Measurements from ENCODE around the gene PANK2.
A peak's percentile ranks its signal among the peaks of the same experiment; 100 is the strongest.
"Not testable (repeated sequence)": the region's sequence is repeated elsewhere in the genome, so short reads cannot be mapped to it uniquely, and the experiment has no call there.

Gene PANK2

DNA sequence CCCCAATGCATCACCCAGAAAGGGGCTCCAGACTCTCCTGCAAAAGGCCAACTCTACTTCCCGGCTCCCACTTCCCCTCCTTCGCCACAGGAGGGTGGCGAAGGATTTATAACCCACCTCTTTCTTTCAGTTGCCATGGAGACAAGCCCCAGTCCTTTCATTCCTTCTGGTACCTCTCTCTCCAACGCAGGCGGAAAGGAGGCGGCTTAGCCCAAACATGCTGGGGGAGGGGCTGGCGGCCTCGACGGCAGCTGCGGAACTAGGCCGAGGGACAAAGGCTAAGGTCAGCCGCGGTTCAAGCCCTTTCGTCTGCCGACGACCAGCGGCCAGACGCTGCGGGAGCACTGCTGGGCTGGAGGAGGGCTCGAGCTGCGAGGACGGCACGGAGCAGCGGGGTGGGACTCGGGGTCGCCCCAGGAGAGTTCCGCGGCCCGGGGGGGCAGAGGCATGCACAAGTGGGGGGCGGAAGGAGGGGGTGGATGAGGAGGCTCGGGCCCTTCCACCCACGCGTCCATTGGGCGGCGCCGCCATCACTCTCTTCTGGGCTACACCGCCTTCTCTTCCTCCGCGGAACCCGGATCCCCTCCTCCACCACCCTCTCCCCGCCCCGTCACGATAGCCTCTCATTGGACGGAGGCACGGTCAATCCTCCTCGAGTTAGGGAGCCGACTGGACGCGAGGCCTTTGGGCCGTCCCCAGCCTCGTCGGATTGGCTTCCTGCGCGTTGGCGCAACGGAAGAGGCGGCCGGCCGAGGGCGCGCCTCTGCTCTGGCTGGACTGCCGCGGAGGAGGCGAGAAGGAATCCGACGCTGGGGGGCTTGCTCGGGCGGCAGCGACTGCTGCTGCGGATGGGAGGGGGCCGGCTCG lies at the start of gene PANK2:
Gene PANK2, plus strand, starts transcription at position 766 of the 867 bp plus-strand sequence.
- H3K9ac ChIP-seq (ENCODE audit: low read length): peak within 1 kb of the TSS; percentile 100
- peak within 1 kb of the TSS; percentile 99 for H3K4me3 ChIP-seq (ENCODE audit: low read depth, low read length, poor library complexity, severe bottlenecking)
- no peaks in the 10 kb centered on the region for H3F3A ChIP-seq (ENCODE audit: insufficient read depth, low read length)
- TF ChIP-seq EZH2 (IDR thresholded peaks at IDR 0.05; ENCODE audit: borderline replicate concordance, low read length) (no peak), CTCF (IDR thresholded peaks at IDR 0.05; ENCODE audit: low read length) (peak; percentile 39)
- H3K79me2 ChIP-seq (ENCODE audit: insufficient read depth, low read length): peaks cover 54% of the 10 kb centered on the region
- H3K4me2 ChIP-seq (ENCODE audit: low read length): peak within 1 kb of the TSS; percentile 99
- no peaks in the 10 kb centered on the region for H3K9me3 ChIP-seq (ENCODE audit: low read length)
- no peaks in the 10 kb centered on the region for H3K27me3 ChIP-seq (ENCODE audit: insufficient read depth, low read length)
- H2AFZ ChIP-seq (ENCODE audit: low read length): no peak within 1 kb of the TSS
- H3K36me3 ChIP-seq (ENCODE audit: insufficient read depth, low read length): peaks cover 48% of the 10 kb centered on the region
- peaks cover 43% of the 10 kb centered on the region for H3K4me1 ChIP-seq (ENCODE audit: insufficient read depth, low read length, severe bottlenecking)
- H3K9me2 ChIP-seq (ENCODE audit: low read depth, low read length): no peaks in the 10 kb centered on the region
- H4K20me1 ChIP-seq (ENCODE audit: insufficient read depth, low read length): no peaks in the 10 kb centered on the region
- peak within 1 kb of the TSS; percentile 87 for H3K27ac ChIP-seq (ENCODE audit: low read depth, low read length, poor library complexity, severe bottlenecking)

DNA sequence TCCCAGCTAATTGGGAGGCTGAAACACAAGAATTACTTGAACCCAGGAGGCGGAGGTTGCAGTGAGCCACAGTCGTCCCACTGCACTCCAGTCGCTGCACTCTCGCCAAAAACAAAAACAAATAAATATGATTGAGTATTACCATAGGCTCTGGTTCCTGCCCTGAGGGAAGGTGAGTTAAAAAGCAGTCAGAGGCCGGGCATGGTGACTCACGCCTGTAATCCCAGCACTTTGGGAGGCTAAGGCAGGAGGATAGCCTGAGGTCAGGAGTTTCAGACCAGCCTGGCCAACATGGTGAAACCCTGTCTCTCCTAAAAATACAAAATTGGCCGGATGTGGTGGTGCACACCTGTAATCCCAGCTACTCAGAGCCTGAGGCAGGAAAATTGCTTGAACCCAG lies 49.0 kb upstream of the PANK2 start:
- not testable (repeated sequence) for H3K4me2 ChIP-seq (ENCODE audit: low read length); H3K4me3 ChIP-seq (ENCODE audit: low read depth, low read length, poor library complexity, severe bottlenecking); H3K27ac ChIP-seq (ENCODE audit: low read depth, low read length, poor library complexity, severe bottlenecking)

GRCh38 chr20:3842348-3842930 lies 46.7 kb upstream of the PANK2 start:
- no peak overlapping the region for H3K9ac ChIP-seq (ENCODE audit: low read length)
- H3K27ac ChIP-seq (ENCODE audit: low read depth, low read length, poor library complexity, severe bottlenecking): no peak overlapping the region
- no peaks in the 10 kb centered on the region for H3K9me3 ChIP-seq (ENCODE audit: low read length)
- no peak overlapping the region for H3K4me2 ChIP-seq (ENCODE audit: low read length)
- no peak overlapping the region for H3K4me3 ChIP-seq (ENCODE audit: low read depth, low read length, poor library complexity, severe bottlenecking)
- H4K20me1 ChIP-seq (ENCODE audit: insufficient read depth, low read length): no peaks in the 10 kb centered on the region
- peaks cover 14% of the 10 kb centered on the region for H3K4me1 ChIP-seq (ENCODE audit: insufficient read depth, low read length, severe bottlenecking)
- H3K36me3 ChIP-seq (ENCODE audit: insufficient read depth, low read length): no peaks in the 10 kb centered on the region
- no peak overlapping the region for H2AFZ ChIP-seq (ENCODE audit: low read length)
- no peak for TF ChIP-seq EZH2 (IDR thresholded peaks at IDR 0.05; ENCODE audit: borderline replicate concordance, low read length)
- TF ChIP-seq CTCF (IDR thresholded peaks at IDR 0.05; ENCODE audit: low read length): no peak
- no peaks in the 10 kb centered on the region for H3F3A ChIP-seq (ENCODE audit: insufficient read depth, low read length)
- H3K79me2 ChIP-seq (ENCODE audit: insufficient read depth, low read length): no peaks in the 10 kb centered on the region
- H3K27me3 ChIP-seq (ENCODE audit: insufficient read depth, low read length): no peaks in the 10 kb centered on the region
- H3K9me2 ChIP-seq (ENCODE audit: low read depth, low read length): no peaks in the 10 kb centered on the region

More for the DNA sequence above, 49.0 kb upstream of the PANK2 start:
- not testable (repeated sequence) for H3F3A ChIP-seq (ENCODE audit: insufficient read depth, low read length); H3K27me3 ChIP-seq (ENCODE audit: insufficient read depth, low read length); H4K20me1 ChIP-seq (ENCODE audit: insufficient read depth, low read length); H3K9me3 ChIP-seq (ENCODE audit: low read length); H3K79me2 ChIP-seq (ENCODE audit: insufficient read depth, low read length); H3K36me3 ChIP-seq (ENCODE audit: insufficient read depth, low read length); H3K4me1 ChIP-seq (ENCODE audit: insufficient read depth, low read length, severe bottlenecking); H3K9ac ChIP-seq (ENCODE audit: low read length); H3K9me2 ChIP-seq (ENCODE audit: low read depth, low read length); H2AFZ ChIP-seq (ENCODE audit: low read length)
